ENCODE results near the gene WDR93.

DNA sequence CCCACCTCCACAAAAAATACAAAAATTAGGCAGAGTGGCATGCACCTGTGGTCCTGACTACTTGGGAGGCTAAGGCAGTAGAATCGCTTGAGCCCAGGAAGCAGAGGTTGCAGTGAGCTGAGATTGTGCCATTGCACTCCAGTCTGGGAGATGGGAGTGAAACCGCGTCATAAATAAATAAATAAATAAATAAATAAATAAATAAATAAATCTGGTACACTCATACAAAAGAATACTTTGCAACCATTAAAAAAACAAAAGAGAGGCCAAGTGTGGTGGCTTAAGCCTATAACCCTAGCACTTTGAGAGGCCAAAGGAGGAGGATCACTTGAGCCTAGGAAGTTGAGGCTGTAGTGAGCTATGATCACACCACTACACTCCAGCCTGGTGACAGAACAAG, 32.4 kb downstream of the WDR93 start:
- TF ChIP-seq POLR2A (IDR thresholded peaks at IDR 0.05) (no peak), CTCF (IDR thresholded peaks at IDR 0.05) (no peak)
